Measurements from ENCODE around the gene TMBIM4.
A peak's percentile ranks its signal among the peaks of the same experiment; 100 is the strongest.

DNA sequence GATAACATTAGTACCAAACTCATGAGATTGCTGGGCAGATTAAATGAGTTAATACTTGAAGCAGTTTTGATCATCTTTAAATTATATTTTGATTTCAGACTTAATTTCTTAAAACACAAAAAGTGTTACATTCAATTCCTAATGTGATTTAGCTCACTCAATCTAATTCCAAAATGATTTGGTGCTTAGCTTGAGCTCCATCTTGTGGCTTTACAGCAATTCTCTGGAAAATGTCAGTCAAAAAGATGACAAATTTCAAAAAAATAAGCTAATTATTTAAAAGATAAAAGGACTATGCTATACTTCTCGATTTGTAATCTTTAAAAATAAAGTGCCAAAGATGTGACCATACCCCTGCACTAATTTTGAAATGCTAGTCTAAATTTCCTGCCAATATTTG, 49.3 kb downstream of the TMBIM4 start:
- TF ChIP-seq, protein P1, sequence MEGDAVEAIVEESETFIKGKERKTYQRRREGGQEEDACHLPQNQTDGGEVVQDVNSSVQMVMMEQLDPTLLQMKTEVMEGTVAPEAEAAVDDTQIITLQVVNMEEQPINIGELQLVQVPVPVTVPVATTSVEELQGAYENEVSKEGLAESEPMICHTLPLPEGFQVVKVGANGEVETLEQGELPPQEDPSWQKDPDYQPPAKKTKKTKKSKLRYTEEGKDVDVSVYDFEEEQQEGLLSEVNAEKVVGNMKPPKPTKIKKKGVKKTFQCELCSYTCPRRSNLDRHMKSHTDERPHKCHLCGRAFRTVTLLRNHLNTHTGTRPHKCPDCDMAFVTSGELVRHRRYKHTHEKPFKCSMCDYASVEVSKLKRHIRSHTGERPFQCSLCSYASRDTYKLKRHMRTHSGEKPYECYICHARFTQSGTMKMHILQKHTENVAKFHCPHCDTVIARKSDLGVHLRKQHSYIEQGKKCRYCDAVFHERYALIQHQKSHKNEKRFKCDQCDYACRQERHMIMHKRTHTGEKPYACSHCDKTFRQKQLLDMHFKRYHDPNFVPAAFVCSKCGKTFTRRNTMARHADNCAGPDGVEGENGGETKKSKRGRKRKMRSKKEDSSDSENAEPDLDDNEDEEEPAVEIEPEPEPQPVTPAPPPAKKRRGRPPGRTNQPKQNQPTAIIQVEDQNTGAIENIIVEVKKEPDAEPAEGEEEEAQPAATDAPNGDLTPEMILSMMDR (IDR thresholded peaks at IDR 0.05; ENCODE audit: low read depth, low read length): peak; percentile 14; the same call in 1 of the 2 replicates
- no peak for TF ChIP-seq EZH2phosphoT487 (IDR thresholded peaks at IDR 0.05; ENCODE audit: low read depth)
